Measurements from ENCODE around the gene VSIG1.

The VSIG1 gene

GRCh38 chrX:108028854-108029253 lies 16.0 kb upstream of the VSIG1 start:
- Histone ChIP-seq H3K27ac (no peak overlapping the region), H3K4me1 (ENCODE audit: control insufficient read depth in 1 of 2, insufficient read depth in 1 of 2, low read depth in 1 of 2, low read length in 1 of 2) (peaks cover 0 to 5% of the 10 kb centered on the region in 2 experiments), H3K4me3 (ENCODE audit: low read depth in 1 of 2, low read length in 1 of 2) (no peak overlapping the region), H3K27me3 (no peaks in the 10 kb centered on the region), H3K36me3 (no peaks in the 10 kb centered on the region), H3K9me3 (no peaks in the 10 kb centered on the region)
- no peak for TF ChIP-seq CTCF (IDR thresholded peaks at IDR 0.05)

- Histone ChIP-seq H3K9me3 (no peaks in the 10 kb centered on the region), H3K4me1 (ENCODE audit: control insufficient read depth in 1 of 2, insufficient read depth in 1 of 2, low read depth in 1 of 2, low read length in 1 of 2) (peaks cover 0 to 5% of the 10 kb centered on the region in 2 experiments), H3K27me3 (no peaks in the 10 kb centered on the region), H3K27ac (no peak overlapping the region), H3K36me3 (no peaks in the 10 kb centered on the region), H3K4me3 (ENCODE audit: low read depth in 1 of 2, low read length in 1 of 2) (no peak overlapping the region)
- TF ChIP-seq CTCF (IDR thresholded peaks at IDR 0.05): no peak
These were observed 14.7 kb upstream of the VSIG1 start for GRCh38 chrX:108029928-108030711.

- no peak for TF ChIP-seq CTCF (IDR thresholded peaks at IDR 0.05)
- H3K9me3 ChIP-seq: no peaks in the 10 kb centered on the region
- no peak overlapping the region for H3K27ac ChIP-seq
- no peaks in the 10 kb centered on the region for H3K36me3 ChIP-seq
- H3K4me1 ChIP-seq (ENCODE audit: control insufficient read depth in 1 of 2, insufficient read depth in 1 of 2, low read depth in 1 of 2, low read length in 1 of 2): peaks cover 0 to 15% of the 10 kb centered on the region in 2 experiments
- no peaks in the 10 kb centered on the region for H3K27me3 ChIP-seq
- no peak overlapping the region for H3K4me3 ChIP-seq (ENCODE audit: low read depth in 1 of 2, low read length in 1 of 2)
These were observed 11.9 kb upstream of the VSIG1 start for GRCh38 chrX:108032944-108033343.

- Histone ChIP-seq H3K36me3 (no peaks in the 10 kb centered on the region), H3K4me3 (ENCODE audit: low read depth in 1 of 2, low read length in 1 of 2) (no peak overlapping the region), H3K27ac (no peak overlapping the region), H3K27me3 (no peaks in the 10 kb centered on the region), H3K4me1 (ENCODE audit: control insufficient read depth in 1 of 2, insufficient read depth in 1 of 2, low read depth in 1 of 2, low read length in 1 of 2) (peaks cover 0 to 13% of the 10 kb centered on the region in 2 experiments), H3K9me3 (no peaks in the 10 kb centered on the region)
- TF ChIP-seq CTCF (IDR thresholded peaks at IDR 0.05): no peak
These were observed 11.0 kb upstream of the VSIG1 start for GRCh38 chrX:108033890-108034289.

GRCh38 chrX:108034725-108035124 lies 10.1 kb upstream of the VSIG1 start:
- no peak overlapping the region for H3K4me3 ChIP-seq (ENCODE audit: low read depth in 1 of 2, low read length in 1 of 2)
- H3K4me1 ChIP-seq (ENCODE audit: control insufficient read depth in 1 of 2, insufficient read depth in 1 of 2, low read depth in 1 of 2, low read length in 1 of 2): peaks cover 0 to 10% of the 10 kb centered on the region in 2 experiments
- H3K9me3 ChIP-seq: no peaks in the 10 kb centered on the region
- TF ChIP-seq CTCF (IDR thresholded peaks at IDR 0.05): no peak
- no peaks in the 10 kb centered on the region for H3K36me3 ChIP-seq
- no peak overlapping the region for H3K27ac ChIP-seq
- no peaks in the 10 kb centered on the region for H3K27me3 ChIP-seq
